GM03348 (cell line): ENCODE measurements around the gene SLC24A2.
"Not testable (repeated sequence)": the region's sequence is repeated elsewhere in the genome, so short reads cannot be mapped to it uniquely, and the experiment has no call there.

Experiments used
- DNase-seq: peaks from one replicate; pipeline ENCODE4 v3.0.0; 2012; ENCODE audit warnings: low spot score

SLC24A2 gene

DNA sequence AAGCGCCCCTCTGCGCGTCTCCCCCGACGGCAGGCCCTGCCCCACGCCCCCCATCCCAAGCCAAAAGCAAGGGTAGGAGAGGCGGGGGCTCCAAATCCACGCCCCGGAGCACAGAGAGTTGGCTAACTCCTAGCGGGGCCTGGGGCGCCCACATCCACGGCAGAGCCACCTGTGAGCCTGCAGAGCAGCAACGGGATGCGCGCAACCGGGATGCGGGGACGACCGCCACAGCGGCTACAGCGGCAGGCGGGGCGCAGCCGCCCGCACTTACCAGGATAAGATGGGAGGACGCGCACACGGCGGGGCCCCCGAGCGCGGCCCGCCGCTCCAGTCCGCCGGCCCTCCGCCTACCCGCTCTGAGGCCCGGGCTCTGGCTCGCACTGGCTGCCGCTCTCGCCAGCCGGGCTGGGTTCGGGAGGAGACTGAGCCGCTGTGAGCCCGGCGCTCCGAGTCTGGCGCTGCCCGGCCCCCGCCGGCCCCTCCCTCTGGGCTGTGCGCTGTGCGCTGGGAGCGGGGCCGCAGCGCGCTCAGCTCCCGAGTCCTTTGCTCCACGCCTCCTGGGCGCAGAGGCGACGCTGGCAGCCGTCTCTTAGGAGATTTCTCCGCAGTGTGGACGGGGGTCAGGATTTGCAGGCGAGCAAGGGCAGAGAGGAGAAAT is at the start of gene SLC24A2:
TSS of gene SLC24A2 (minus strand) at position 424 of the 658 bp plus-strand sequence.
- DNase-seq = peak; percentile 11

GRCh38 chr9:19833331-19833730 is 44.5 kb upstream of the SLC24A2 start:
- not testable (repeated sequence) for DNase-seq

DNA sequence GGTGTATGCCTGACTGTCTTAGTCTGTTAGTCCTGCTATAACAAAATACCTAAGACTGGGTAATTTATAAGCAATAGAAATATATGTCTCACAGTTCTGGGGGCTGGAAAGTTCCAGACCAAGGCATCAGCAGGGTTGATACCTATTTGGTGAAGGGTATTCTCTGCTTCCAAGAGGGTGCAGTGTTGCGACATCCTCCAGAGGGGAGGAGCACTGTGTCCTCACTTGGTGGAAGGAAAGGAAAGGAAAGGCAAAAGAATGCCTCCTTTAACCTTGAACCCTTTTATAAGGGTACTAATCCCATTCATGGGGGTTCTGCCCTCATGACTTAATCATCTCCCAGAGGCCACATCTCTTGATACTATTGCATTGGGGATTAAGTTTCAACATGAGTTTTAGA is 42.0 kb upstream of the SLC24A2 start:
- no peak for DNase-seq

DNA sequence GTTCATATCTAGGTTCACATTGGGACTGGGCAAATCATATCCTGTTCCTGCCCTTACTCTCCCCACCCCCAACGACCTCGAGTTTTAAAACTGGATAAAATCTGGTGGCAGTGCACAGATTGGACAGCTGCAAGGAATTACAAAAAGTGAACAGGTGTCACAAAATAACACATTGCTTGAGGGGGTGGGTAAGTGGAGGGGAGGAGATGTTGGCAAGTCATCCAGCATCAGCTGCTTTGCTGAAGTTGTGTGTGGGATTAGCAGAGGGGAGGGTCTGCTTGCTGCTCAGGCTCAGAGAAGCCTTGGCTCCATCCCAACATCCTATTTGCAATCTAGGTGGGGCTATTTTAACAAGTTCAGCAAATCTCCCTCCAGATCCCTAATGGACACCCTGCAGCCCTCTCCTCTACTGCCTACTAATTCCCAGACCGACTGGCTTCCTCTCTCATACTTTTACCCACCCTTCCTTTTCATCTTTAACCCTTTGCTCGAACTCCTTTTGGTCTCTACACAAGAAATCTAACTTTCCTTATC is 39.8 kb upstream of the SLC24A2 start:
- DNase-seq = no peak

- no peak for DNase-seq
Measured at GRCh38 chr9:19816769-19817168, 27.9 kb upstream of the SLC24A2 start.

- DNase-seq = no peak
Measured at GRCh38 chr9:19812194-19812593, 23.4 kb upstream of the SLC24A2 start.

GRCh38 chr9:19809422-19810269 is 20.8 kb upstream of the SLC24A2 start:
- no peak for DNase-seq

GRCh38 chr9:19807182-19807892 is 18.5 kb upstream of the SLC24A2 start:
- DNase-seq = no peak

DNA sequence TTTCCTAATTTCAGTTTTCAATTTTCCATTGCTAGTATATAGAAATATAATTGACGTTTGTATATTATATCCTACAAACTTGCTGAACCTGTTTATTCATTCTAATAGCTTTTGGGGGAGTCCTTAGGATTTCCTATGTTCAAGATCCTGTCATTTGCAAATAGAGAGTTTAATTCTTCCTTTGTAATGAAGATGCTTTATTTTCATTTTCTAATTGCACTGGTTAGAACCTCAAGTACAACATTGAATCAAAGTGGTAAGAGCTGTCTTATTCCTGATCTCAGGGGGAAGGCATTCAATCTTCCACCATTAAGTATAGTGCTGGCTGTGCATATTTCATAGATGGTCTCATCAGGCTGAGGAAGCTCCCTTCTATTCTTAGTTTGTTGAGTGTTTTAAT is 15.6 kb upstream of the SLC24A2 start:
- no peak for DNase-seq

- no peak for DNase-seq
Measured at GRCh38 chr9:19800884-19801283, 12.0 kb upstream of the SLC24A2 start.

DNA sequence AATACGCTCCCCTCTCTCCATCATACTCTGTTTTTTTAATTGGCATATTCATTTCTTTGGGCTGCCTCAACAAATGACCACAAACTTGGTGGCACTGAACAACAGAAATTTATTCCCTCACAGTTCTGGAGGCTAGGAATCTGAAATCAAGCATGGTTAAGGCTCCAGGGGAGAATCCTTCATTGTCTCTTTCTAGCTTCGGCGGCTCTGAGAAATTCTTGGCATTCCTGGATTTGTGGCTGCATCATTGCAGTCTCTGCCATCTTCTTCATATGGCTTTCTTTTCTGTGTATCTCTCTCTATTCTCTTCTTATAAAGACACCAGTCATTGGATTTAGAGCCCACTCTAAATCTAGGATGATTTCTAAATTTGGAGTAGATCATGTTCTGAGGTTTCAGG is 10.9 kb upstream of the SLC24A2 start:
- no peak for DNase-seq

- DNase-seq = no peak
Measured at GRCh38 chr9:19788152-19788551, 685 bp downstream of the SLC24A2 start.

- DNase-seq = no peak
Measured at GRCh38 chr9:19787672-19788071, 1.2 kb downstream of the SLC24A2 start.

GRCh38 chr9:19785230-19785629 is 3.6 kb downstream of the SLC24A2 start:
- DNase-seq = no peak

DNA sequence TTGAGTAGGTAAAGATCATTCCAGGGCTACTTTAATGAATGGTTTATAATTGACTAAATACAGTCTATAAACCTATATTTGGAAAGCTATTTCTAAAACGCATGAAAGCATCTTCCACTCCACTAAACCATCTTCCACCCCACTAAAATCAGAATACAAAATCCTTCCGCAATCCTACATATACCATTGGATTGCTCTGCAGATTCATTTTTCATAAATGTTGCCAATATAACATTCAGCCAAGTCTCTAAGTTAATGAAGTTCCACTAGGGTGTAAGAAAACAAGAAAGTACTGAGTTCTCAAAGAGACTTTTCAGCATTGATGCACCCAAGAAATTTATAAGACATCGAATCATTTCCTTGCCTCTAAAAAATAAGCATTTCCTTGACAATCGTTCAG is 4.7 kb downstream of the SLC24A2 start:
- no peak for DNase-seq

DNA sequence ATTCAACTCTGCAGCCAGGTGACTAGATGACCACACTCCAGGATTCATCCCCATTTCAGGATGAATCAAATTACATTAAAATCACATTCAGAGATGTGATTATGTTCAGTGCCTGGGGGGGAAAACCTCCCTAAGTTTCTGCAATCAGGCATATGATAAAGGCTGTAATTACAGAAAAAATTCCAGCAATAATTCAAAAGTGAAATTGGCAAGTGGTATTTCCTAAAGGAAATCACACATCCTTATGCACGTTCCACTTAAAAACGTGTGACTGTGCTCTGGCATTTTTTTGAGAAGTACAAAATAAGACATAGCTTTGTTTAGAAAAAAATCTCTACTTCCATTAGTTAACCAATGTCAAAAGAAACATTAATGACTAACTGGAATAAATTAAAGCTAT is 5.3 kb downstream of the SLC24A2 start:
- no peak for DNase-seq

DNA sequence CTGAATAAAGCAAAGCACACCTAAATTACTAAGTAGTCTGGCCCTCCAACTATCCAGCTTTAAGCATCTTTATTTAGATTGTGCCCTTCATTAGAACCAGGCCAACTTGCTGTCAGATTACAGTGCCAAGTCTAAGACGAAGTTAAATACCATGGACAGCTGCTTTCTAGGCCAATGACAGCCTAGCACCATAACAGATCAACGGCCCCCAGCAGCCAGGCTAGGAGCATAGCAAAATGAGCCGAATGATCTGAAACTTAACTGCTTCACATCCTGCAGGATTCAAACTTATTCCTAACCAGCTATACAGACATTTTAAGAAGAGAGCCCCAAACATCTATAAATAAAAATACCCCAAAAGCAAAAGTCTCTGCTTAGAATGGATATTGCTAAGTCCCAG is 6.8 kb downstream of the SLC24A2 start:
- DNase-seq = no peak

DNA sequence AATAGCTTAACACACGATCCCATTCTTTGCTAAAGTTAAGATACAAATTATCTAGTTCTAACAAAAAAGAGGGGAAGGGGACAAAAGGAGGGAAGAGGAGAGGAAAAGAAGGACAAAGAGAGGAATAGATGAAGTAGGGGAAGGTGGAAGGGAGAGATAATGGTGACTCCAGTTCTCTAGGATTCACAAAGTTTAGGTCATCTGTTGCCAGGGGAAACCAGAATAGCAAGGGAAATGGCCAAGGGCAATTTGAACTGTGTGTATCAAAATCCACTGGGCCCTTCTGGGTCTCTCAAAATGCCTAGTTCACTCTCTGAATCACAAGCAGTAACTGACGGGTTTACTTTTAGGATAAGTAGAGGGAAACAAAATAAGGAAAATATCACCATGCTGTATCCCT is 7.6 kb downstream of the SLC24A2 start:
- DNase-seq = no peak

DNA sequence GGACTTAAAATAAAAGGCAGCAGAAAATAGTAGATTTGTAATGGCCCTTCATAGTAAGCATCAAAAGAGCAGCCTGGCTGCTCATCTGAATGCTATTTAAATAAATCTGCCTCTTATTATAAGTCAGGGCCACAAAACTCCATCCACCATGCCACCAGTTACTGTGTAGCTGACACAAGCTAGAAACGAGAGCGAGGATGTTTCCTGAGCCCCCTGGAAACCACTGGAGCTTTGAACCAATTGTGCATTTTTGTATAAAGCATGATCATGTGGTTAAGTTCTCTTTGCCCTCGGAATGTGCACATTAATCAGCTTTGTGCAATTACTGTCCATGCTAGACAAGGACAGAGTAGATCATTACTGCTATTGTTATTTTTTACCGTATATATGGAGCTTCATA is 17.4 kb downstream of the SLC24A2 start:
- no peak for DNase-seq

- no peak for DNase-seq
Measured at GRCh38 chr9:19770973-19771372, 17.9 kb downstream of the SLC24A2 start.

DNA sequence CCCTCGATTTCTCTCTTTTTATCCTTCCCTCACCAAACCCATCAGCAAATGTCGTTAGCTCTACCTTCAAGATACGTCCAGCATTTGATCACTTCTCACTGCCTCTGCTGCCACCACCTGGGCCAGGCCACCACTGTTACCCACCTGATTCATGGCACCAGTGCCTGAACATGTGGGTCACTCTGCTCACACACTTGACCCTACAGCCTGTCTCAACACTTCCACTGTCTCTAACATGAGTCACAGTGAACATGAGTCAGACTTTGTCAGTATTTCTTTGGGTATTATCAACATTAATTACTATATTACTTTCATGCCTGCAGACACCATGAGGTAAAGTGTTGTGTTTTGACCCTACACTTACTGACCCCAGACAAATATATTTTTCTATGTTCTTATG is 19.6 kb downstream of the SLC24A2 start:
- DNase-seq = no peak

DNA sequence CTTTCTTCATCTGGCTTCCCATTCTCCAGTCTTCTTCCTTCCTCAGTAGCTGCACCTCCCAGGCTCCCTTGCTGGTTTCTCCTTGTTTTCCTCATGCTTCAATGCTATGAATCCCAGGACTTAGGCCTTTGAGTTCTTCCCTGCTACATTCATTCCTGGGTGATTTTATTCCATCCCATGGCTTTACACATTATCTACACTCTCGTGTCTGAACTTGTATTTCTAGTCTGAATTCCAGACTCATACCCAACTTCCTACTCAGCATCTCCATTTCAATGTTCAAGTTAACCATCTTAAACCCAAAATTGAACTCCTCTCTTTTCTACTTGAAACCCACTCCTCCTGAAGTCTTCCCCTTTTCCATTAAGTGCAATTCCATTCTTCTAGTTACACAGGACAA is 20.0 kb downstream of the SLC24A2 start:
- DNase-seq = no peak

DNA sequence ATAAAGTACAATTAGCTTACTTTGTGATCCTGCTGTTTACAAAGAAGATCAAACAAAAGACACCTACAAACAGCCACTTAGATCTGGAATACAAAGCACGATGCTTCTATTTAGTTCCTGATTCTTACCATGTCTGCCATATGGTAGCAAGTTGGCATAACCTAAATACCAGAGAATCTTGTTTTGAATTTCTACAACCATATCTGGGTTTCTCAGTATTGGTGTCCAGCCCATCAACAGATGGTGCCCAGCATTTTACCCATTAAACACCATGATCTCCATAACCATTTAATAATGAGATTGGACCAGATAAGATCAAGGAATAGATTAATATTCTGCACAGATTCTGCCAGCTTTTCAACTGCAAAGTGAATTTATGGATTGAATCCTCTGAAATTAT is 29.8 kb downstream of the SLC24A2 start:
- no peak for DNase-seq
